MV-4-11 (cell line): Measurements from ENCODE around the gene ARMC3.

Source experiments
- DNase-seq: peaks from one replicate; lab custom pipeline; 2025; lab: John Stamatoyannopoulos, UW

ARMC3 gene

GRCh38 chr10:22992075-22992474, 64.2 kb downstream of the ARMC3 start:
- DNase-seq = no peak

- DNase-seq = no peak
These were observed 64.8 kb downstream of the ARMC3 start for GRCh38 chr10:22992621-22993020.

- no peak for DNase-seq
These were observed 65.5 kb downstream of the ARMC3 start for GRCh38 chr10:22993314-22993713.

GRCh38 chr10:22997096-22997495, 69.2 kb downstream of the ARMC3 start:
- DNase-seq = no peak

- DNase-seq = no peak
These were observed 70.2 kb downstream of the ARMC3 start for GRCh38 chr10:22998091-22998490.

- no peak for DNase-seq
These were observed 72.1 kb downstream of the ARMC3 start for GRCh38 chr10:22999942-23000341.

- DNase-seq = no peak
These were observed 74.2 kb downstream of the ARMC3 start for GRCh38 chr10:23001901-23002516.

GRCh38 chr10:23005150-23005549, 77.3 kb downstream of the ARMC3 start:
- DNase-seq = no peak

- no peak for DNase-seq
These were observed 85.9 kb downstream of the ARMC3 start for GRCh38 chr10:23013581-23014335.

GRCh38 chr10:23015021-23015707, 87.3 kb downstream of the ARMC3 start:
- DNase-seq = peak; percentile 76

GRCh38 chr10:23016636-23017035, 88.8 kb downstream of the ARMC3 start:
- DNase-seq = no peak

- no peak for DNase-seq
These were observed 91.8 kb downstream of the ARMC3 start for GRCh38 chr10:23019633-23020032.

- DNase-seq = no peak
These were observed 93.6 kb downstream of the ARMC3 start for GRCh38 chr10:23021430-23021829.

- no peak for DNase-seq
These were observed 96.1 kb downstream of the ARMC3 start for GRCh38 chr10:23024002-23024401.

- DNase-seq = no peak
These were observed 103.5 kb downstream of the ARMC3 start for GRCh38 chr10:23031318-23031717.

- DNase-seq = no peak
These were observed 106.9 kb downstream of the ARMC3 start for GRCh38 chr10:23034790-23035189.

- no peak for DNase-seq
These were observed 107.7 kb downstream of the ARMC3 start for GRCh38 chr10:23035569-23035968.

GRCh38 chr10:23037152-23037551, 109.3 kb downstream of the ARMC3 start:
- no peak for DNase-seq

GRCh38 chr10:23037561-23037960, 109.7 kb downstream of the ARMC3 start:
- DNase-seq = no peak

- DNase-seq = no peak
These were observed 110.3 kb downstream of the ARMC3 start for GRCh38 chr10:23038172-23038571.

- DNase-seq = no peak
These were observed 112.1 kb downstream of the ARMC3 start for GRCh38 chr10:23040002-23040401.

GRCh38 chr10:23046027-23046426, 118.2 kb downstream of the ARMC3 start:
- no peak for DNase-seq
